H1 (cell line): Measurements from ENCODE around the gene SLC4A7.

Source experiments
- BRCA1 ChIP-seq: IDR thresholded peaks from 2 replicates; pipeline ENCODE4 v1.6.1; 2012; ENCODE audit warnings: low read depth, low read length, improper control_type of control experiment
- CBX8 ChIP-seq: fragments of 300-800, 300-1000 bp; sonication (generic); IDR thresholded peaks from 2 replicates; pipeline ENCODE4 v1.7.1; 2016; ENCODE audit warnings: low read depth, low read length, borderline replicate concordance
- CEBPB ChIP-seq: IDR thresholded peaks from 2 replicates; pipeline ENCODE4 v1.6.1; 2012; ENCODE audit warnings: low read depth, low read length
- CTCF ChIP-seq, 3 experiments: IDR thresholded peaks; 1 replicate in 2 of 3; 2 replicates in 1 of 3; pipeline versions ENCODE4 v1.5.1 to v1.6.1; 2011; ENCODE audit warnings: low read length in 3 of 3, mild to moderate bottlenecking in 3 of 3, inconsistent platforms in 2 of 3, low read depth in 1 of 3, moderate library complexity in 1 of 3; ENCODE audit not compliant: insufficient read depth in 1 of 3; ENCODE audit errors: control extremely low read depth in 1 of 3
- GABPA ChIP-seq: IDR thresholded peaks from 2 replicates; pipeline ENCODE4 v1.6.1; 2011; ENCODE audit warnings: mild to moderate bottlenecking, low read length, moderate library complexity, borderline replicate concordance; ENCODE audit not compliant: insufficient read depth
- POLR2A ChIP-seq, 2 experiments: IDR thresholded peaks; 1 replicate in 1 of 2; 2 replicates in 1 of 2; pipeline ENCODE4 v1.6.1; 2011; ENCODE audit warnings: low read depth in 2 of 2, low read length in 2 of 2, mild to moderate bottlenecking in 2 of 2; ENCODE audit errors: control extremely low read depth in 1 of 2

GRCh38 chr3:27323087-27323570 is 161.1 kb downstream of the SLC4A7 start:
- TF ChIP-seq CTCF (IDR thresholded peaks at IDR 0.05; ENCODE audit: control extremely low read depth in 1 of 3, insufficient read depth in 1 of 3, low read depth in 1 of 3, low read length in 3 of 3) (no peak), GABPA (no peak), CEBPB (no peak), POLR2A (IDR thresholded peaks at IDR 0.05; ENCODE audit: control extremely low read depth in 1 of 2, low read depth in 2 of 2, low read length in 2 of 2) (no peak), BRCA1 (no peak), CBX8 (no peak)
